GM12872 (cell line): ENCODE results near the gene DAB1.

ENCODE experiments used
- CTCF ChIP-seq: IDR thresholded peaks from 3 replicates; pipeline ENCODE4 v1.5.1; 2011; ENCODE audit warnings: low read depth, mild to moderate bottlenecking, low read length, moderate library complexity; ENCODE audit not compliant: insufficient read depth

Gene DAB1

GRCh38 chr1:56967900-56968832 lies 455.7 kb downstream of the DAB1 start:
- peak; percentile 39 for TF ChIP-seq CTCF

- no peak for TF ChIP-seq CTCF
Observed at GRCh38 chr1:56967355-56967754, 456.5 kb downstream of the DAB1 start.

- no peak for TF ChIP-seq CTCF
Observed at GRCh38 chr1:56966698-56966999, 457.2 kb downstream of the DAB1 start.

- no peak for TF ChIP-seq CTCF
Observed at GRCh38 chr1:56965916-56966697, 457.8 kb downstream of the DAB1 start, which contains the start of gene C8B. Gene C8B (minus strand): TSS chr1:56966015. CDS start chr1:56965948, 67 bp downstream.

- TF ChIP-seq CTCF, result no peak
Observed at GRCh38 chr1:56965191-56965590, 458.7 kb downstream of the DAB1 start.

- no peak for TF ChIP-seq CTCF
Observed at GRCh38 chr1:56964349-56965017, 459.4 kb downstream of the DAB1 start.

GRCh38 chr1:56963667-56964066 lies 460.2 kb downstream of the DAB1 start:
- TF ChIP-seq CTCF, result no peak
